Liver (tissue), 9 donors: ENCODE data around the gene ITCH. TPM values are rescaled to one million over a fixed set of nuclear protein-coding genes. Genes with fewer than 3 reads are reported as not detected.

Experiments
- DNase-seq: peaks from one replicate; pipeline ENCODE4 v3.0.0-alpha.2; 2017; ENCODE audit warnings: low spot score
- H3K27ac ChIP-seq, 2 donors: one replicate each; pipeline ENCODE4 v1.7.0; 2013; ENCODE audit warnings: inconsistent platforms in 2 of 2, low read length in 2 of 2, control low read depth in 1 of 2, low read depth in 1 of 2, mild to moderate bottlenecking in 1 of 2
- H3K27me3 ChIP-seq, 4 donors: one replicate each; pipeline versions ENCODE4 v1.6.1 to v1.7.0; 2013; ENCODE audit warnings: low read length in 3 of 4, inconsistent platforms in 1 of 4, mild to moderate bottlenecking in 1 of 4, moderate library complexity in 1 of 4; ENCODE audit not compliant: control insufficient read depth in 4 of 4, insufficient read depth in 4 of 4
- H3K36me3 ChIP-seq, 4 donors: one replicate each; pipeline versions ENCODE4 v1.6.1 to v1.7.0; 2013; ENCODE audit warnings: low read length in 3 of 4, mild to moderate bottlenecking in 3 of 4, low read depth in 1 of 4, moderate library complexity in 1 of 4; ENCODE audit not compliant: control insufficient read depth in 4 of 4, insufficient read depth in 3 of 4
- H3K4me1 ChIP-seq, 4 donors: one replicate each; pipeline versions ENCODE4 v1.6.1 to v1.7.0; 2013; ENCODE audit warnings: low read length in 3 of 4, mild to moderate bottlenecking in 3 of 4, moderate library complexity in 1 of 4; ENCODE audit not compliant: control insufficient read depth in 4 of 4, insufficient read depth in 4 of 4
- H3K4me3 ChIP-seq, 3 donors: one replicate each; pipeline versions ENCODE4 v1.6.1 to v1.7.0; 2013; ENCODE audit warnings: low read length in 3 of 3, control low read depth in 1 of 3, low read depth in 1 of 3, mild to moderate bottlenecking in 1 of 3
- H3K9ac ChIP-seq, 2 donors: one replicate each; pipeline ENCODE4 v1.7.0; 2013; ENCODE audit warnings: low read length in 2 of 2, mild to moderate bottlenecking in 2 of 2, moderate library complexity in 2 of 2, control low read depth in 1 of 2, low read depth in 1 of 2
- H3K9me3 ChIP-seq, 4 donors: one replicate each; pipeline versions ENCODE4 v1.6.1 to v1.7.0; 2013; ENCODE audit warnings: low read length in 3 of 4; ENCODE audit not compliant: control insufficient read depth in 4 of 4
- ATF3 ChIP-seq: IDR thresholded peaks from 2 replicates; pipeline ENCODE4 v1.6.1; 2016; ENCODE audit warnings: antibody characterized with exemption
- EGR1 ChIP-seq, 2 donors: IDR thresholded peaks; 2 replicates each; pipeline ENCODE4 v1.6.1; 2016 to 2018; ENCODE audit warnings: antibody characterized with exemption in 2 of 2, low read depth in 2 of 2
- FOXA1 ChIP-seq: IDR thresholded peaks from 2 replicates; pipeline ENCODE4 v1.6.1; 2016; ENCODE audit warnings: antibody characterized with exemption
- FOXA2 ChIP-seq: IDR thresholded peaks from 2 replicates; pipeline ENCODE4 v1.6.1; 2016; ENCODE audit warnings: antibody characterized with exemption
- GABPA ChIP-seq, 2 donors: IDR thresholded peaks in 1 of 2; conservative IDR thresholded peaks in 1 of 2; 2 replicates each; pipeline ENCODE4 v1.6.1; 2016; ENCODE audit warnings: antibody characterized with exemption in 2 of 2, mild to moderate bottlenecking in 1 of 2, moderate library complexity in 1 of 2
- HNF4A ChIP-seq, 2 donors: conservative IDR thresholded peaks; 2 replicates each; pipeline ENCODE4 v1.6.1; 2016; ENCODE audit warnings: antibody characterized with exemption in 2 of 2, mild to moderate bottlenecking in 2 of 2
- HNF4G ChIP-seq: IDR thresholded peaks from 2 replicates; pipeline ENCODE4 v1.6.1; 2016; ENCODE audit warnings: antibody characterized with exemption
- JUND ChIP-seq, 2 donors: IDR thresholded peaks; 2 replicates each; pipeline ENCODE4 v1.6.1; 2016; ENCODE audit warnings: antibody characterized with exemption in 2 of 2
- NR2F2 ChIP-seq: IDR thresholded peaks from 2 replicates; pipeline ENCODE4 v1.6.1; 2016; ENCODE audit warnings: antibody characterized with exemption
- RAD21 ChIP-seq, 2 donors: IDR thresholded peaks; 2 replicates each; pipeline ENCODE4 v1.6.1; 2016; ENCODE audit warnings: antibody characterized with exemption in 2 of 2, mild to moderate bottlenecking in 2 of 2
- REST ChIP-seq: IDR thresholded peaks from 2 replicates; pipeline ENCODE4 v1.6.1; 2016; ENCODE audit warnings: antibody characterized with exemption, mild to moderate bottlenecking
- RXRA ChIP-seq, 2 donors: IDR thresholded peaks; 2 replicates each; pipeline ENCODE4 v1.6.1; 2017 to 2018; ENCODE audit warnings: antibody characterized with exemption in 2 of 2, mild to moderate bottlenecking in 1 of 2
- SP1 ChIP-seq: IDR thresholded peaks from 2 replicates; pipeline ENCODE4 v1.6.1; 2018; ENCODE audit warnings: antibody characterized with exemption, mild to moderate bottlenecking
- TAF1 ChIP-seq: conservative IDR thresholded peaks from 2 replicates; pipeline ENCODE4 v1.6.1; 2016; ENCODE audit warnings: antibody characterized with exemption, mild to moderate bottlenecking
- YY1 ChIP-seq: IDR thresholded peaks from 2 replicates; pipeline ENCODE4 v1.6.1; 2016; ENCODE audit warnings: antibody characterized with exemption, mild to moderate bottlenecking
- ZBTB33 ChIP-seq: IDR thresholded peaks from 2 replicates; pipeline ENCODE4 v1.6.1; 2016; ENCODE audit warnings: antibody characterized with exemption
- WGBS: extraction: QIAGEN DNeasy Blood & Tissue Kit; methylation state at CpG from one replicate; pipeline ENCODE4 v1.1.7; 2013; 5-methylcytosine and 5-hydroxymethylcytosine counted together
- polyA plus RNA-seq, 2 donors: library from polyadenylated mRNA; stranded (reverse) in 1 of 2; unstranded in 1 of 2; fragments of 200-250 nt in 1 of 2; fragments of >200 nt in 1 of 2; fragmentation: Nextera tagmentation in 1 of 2; extraction: Ambion mirVana in 1 of 2; gene quantifications; one replicate each; pipeline versions ENCODE4 v1.2.1 to v1.2.3, GENCODE V29; 2013 to 2015
- total RNA-seq, 2 donors: library from RNA; depleted of rRNA; stranded (reverse); fragments of >200 nt; gene quantifications; one replicate each; pipeline ENCODE4 v1.2.3, GENCODE V29; 2014
- donor health status: healthy.
- donor health status: healthy.
- donor health status: healthy.
- donor health status: healthy.
- donor health status: healthy.

Gene ITCH
- total and polyA plus RNA-seq, 4 donors: 14.3 to 85.3 (median 25.8) TPM

GRCh38 chr20:34362502-34363061, 491 bp upstream of the ITCH start:
- peaks cover 5 to 29% (median 27%) of the 10 kb centered on the region in 4 donors for H3K4me1 ChIP-seq
- no peak for DNase-seq
- H3K4me3 ChIP-seq: peak overlapping the region in 2 of 3 donors; percentile 67 to 98
- TF ChIP-seq REST (no peak), FOXA2 (no peak), JUND (IDR thresholded peaks at IDR 0.05) (no peak), ZBTB33 (no peak), ATF3 (no peak), SP1 (no peak), TAF1 (no peak)
- H3K9ac ChIP-seq: peak overlapping the region in 1 of 2 donors; percentile 57
- no peaks in the 10 kb centered on the region for H3K27me3 ChIP-seq
- H3K9me3 ChIP-seq: no peaks in the 10 kb centered on the region
- H3K36me3 ChIP-seq: no peaks in the 10 kb centered on the region
- peak overlapping the region in 1 of 2 donors; percentile 91 for H3K27ac ChIP-seq
- 75% methylated on average over 8 of the region's 8 CpGs for WGBS

- TF ChIP-seq YY1: peak; percentile 64
- TF ChIP-seq HNF4A (conservative IDR thresholded peaks at IDR 0.05): no peak
- H3K9ac ChIP-seq: peak overlapping the region; percentile 57 to 80
- DNase-seq: no peak
- peak overlapping the region; percentile 50 to 98 (median 67) for H3K4me3 ChIP-seq
- H3K27me3 ChIP-seq: no peaks in the 10 kb centered on the region
- H3K4me1 ChIP-seq: peaks cover 10 to 39% (median 33%) of the 10 kb centered on the region in 4 donors
- H3K36me3 ChIP-seq: no peaks in the 10 kb centered on the region
- under 1% methylated on average over 70 of the region's 70 CpGs for WGBS
- H3K27ac ChIP-seq: peak overlapping the region; percentile 91 to 92
- H3K9me3 ChIP-seq: no peaks in the 10 kb centered on the region
Observed at GRCh38 chr20:34363465-34364222, 571 bp downstream of the ITCH start.

- H3K27ac ChIP-seq: peak overlapping the region; percentile 91 to 92
- no peak for DNase-seq
- peaks cover 0 to under 1% (median under 1%) of the 10 kb centered on the region in 4 donors for H3K36me3 ChIP-seq
- H3K9me3 ChIP-seq: no peaks in the 10 kb centered on the region
- H3K27me3 ChIP-seq: no peaks in the 10 kb centered on the region
- H3K4me3 ChIP-seq: peak overlapping the region; percentile 50 to 98 (median 67)
- H3K9ac ChIP-seq: peak overlapping the region; percentile 57 to 80
- H3K4me1 ChIP-seq: peaks cover 10 to 40% (median 34%) of the 10 kb centered on the region in 4 donors
- 21% methylated on average over 4 of the region's 4 CpGs for WGBS
- TF ChIP-seq YY1 (no peak), ATF3 (no peak), REST (no peak), FOXA2 (no peak), FOXA1 (no peak), JUND (IDR thresholded peaks at IDR 0.05) (no peak), EGR1 (IDR thresholded peaks at IDR 0.05; ENCODE audit: low read depth in 2 of 2) (no peak), GABPA (IDR thresholded peaks at IDR 0.05 in 1 of 2, conservative IDR thresholded peaks at IDR 0.05 in 1 of 2) (no peak), RXRA (IDR thresholded peaks at IDR 0.05) (no peak), HNF4A (conservative IDR thresholded peaks at IDR 0.05) (no peak), NR2F2 (no peak), TAF1 (no peak), HNF4G (no peak), RAD21 (IDR thresholded peaks at IDR 0.05) (no peak)
Observed at GRCh38 chr20:34364223-34364506, 1.1 kb downstream of the ITCH start.
